Upper lobe of left lung (tissue), 6 donors: Measurements from ENCODE around the gene ACVR1B. TPM values are rescaled to one million over a fixed set of nuclear protein-coding genes. Genes with fewer than 3 reads are reported as not detected.
A peak's percentile ranks its signal among the peaks of the same experiment; 100 is the strongest.

Source experiments
- ATAC-seq, 2 donors: fragments of 200-7000 bp; cut with Tn5 transposase; one replicate each; pipeline ENCODE4 v1.9.1; 2022; ENCODE audit warnings: mild to moderate bottlenecking in 2 of 2, moderate library complexity in 2 of 2; ENCODE audit not compliant: low FRiP score in 2 of 2
- DNase-seq, 2 donors: peaks; one replicate each; pipeline ENCODE4 v3.0.0-alpha.2; 2019 to 2020
- H3K27ac ChIP-seq, 4 donors: fragments of 200-600 bp; sonication (generic); one replicate each; pipeline ENCODE4 v1.5.1; 2016 to 2019
- H3K27me3 ChIP-seq, 4 donors: fragments of 200-600 bp; sonication (generic); one replicate each; pipeline ENCODE4 v1.5.1; 2017 to 2019
- H3K36me3 ChIP-seq, 4 donors: fragments of 200-600 bp; sonication (generic); one replicate each; pipeline ENCODE4 v1.5.1; 2016 to 2019
- H3K4me1 ChIP-seq, 4 donors: fragments of 200-600 bp; sonication (generic); one replicate each; pipeline ENCODE4 v1.5.1; 2018 to 2019
- H3K4me3 ChIP-seq, 4 donors: fragments of 200-600 bp; sonication (generic); one replicate each; pipeline ENCODE4 v1.5.1; 2017 to 2019; ENCODE audit warnings: mild to moderate bottlenecking in 2 of 4, moderate library complexity in 1 of 4
- H3K9me3 ChIP-seq, 4 donors: fragments of 200-600 bp; sonication (generic); one replicate each; pipeline ENCODE4 v1.5.1; 2018 to 2019
- CTCF ChIP-seq, 6 experiments: fragments of 450-650 bp in 4 of 6; fragments of 200-600 bp in 2 of 6; sonication (generic) in 2 of 6; IDR thresholded peaks; one replicate each; pipeline ENCODE4 v1.5.1; 2016 to 2019; ENCODE audit warnings: antibody characterized with exemption in 6 of 6
- EP300 ChIP-seq, 4 donors: sonication (generic); formaldehyde crosslinking; IDR thresholded peaks; one replicate each; pipeline ENCODE4 v1.5.1; 2017; ENCODE audit warnings: antibody characterized with exemption in 4 of 4, control low read depth in 2 of 4
- POLR2A ChIP-seq, 4 donors: fragments of 450-650 bp; IDR thresholded peaks; one replicate each; pipeline ENCODE4 v1.5.1; 2016 to 2017; ENCODE audit warnings: antibody characterized with exemption in 4 of 4, mild to moderate bottlenecking in 2 of 4
- POLR2AphosphoS5 ChIP-seq, 2 donors: sonication (generic); formaldehyde crosslinking; IDR thresholded peaks; one replicate each; pipeline ENCODE4 v1.5.1; 2017; ENCODE audit warnings: antibody characterized with exemption in 2 of 2
- WGBS, 2 donors: methylation state at CpG; one replicate each; pipeline ENCODE4 v1.1.5; 2017 to 2018; 5-methylcytosine and 5-hydroxymethylcytosine counted together
- total RNA-seq, 6 donors: library from RNA; depleted of rRNA in 4 of 6; stranded (reverse); fragments of >200 nt in 4 of 6; gene quantifications; one replicate each; pipeline versions ENCODE4 v1.1.0 to v1.2.1, GENCODE V29; 2016 to 2021
- donor health status: DM: no; HTN: no; CAD: no; lungs with moderate emphysema.
- donor health status: DM: no; HTN: yes; CAD: no; lungs with severe emphysema.

ACVR1B gene
- total RNA-seq, 6 donors from 2014 or later = 13.0 to 44.9 (median 23.6) TPM

- Histone ChIP-seq H3K36me3 (peaks cover 0 to 12% (median 0%) of the 10 kb centered on the region in 4 donors), H3K4me1 (peaks cover 24 to 39% (median 28%) of the 10 kb centered on the region in 4 donors), H3K27ac (no peak overlapping the region), H3K27me3 (no peaks in the 10 kb centered on the region), H3K4me3 (no peak overlapping the region), H3K9me3 (no peaks in the 10 kb centered on the region)
- TF ChIP-seq CTCF (IDR thresholded peaks at IDR 0.05) (no peak), POLR2A (IDR thresholded peaks at IDR 0.05) (no peak), EP300 (IDR thresholded peaks at IDR 0.05) (no peak), POLR2AphosphoS5 (IDR thresholded peaks at IDR 0.05) (no peak)
- DNase-seq (no peak), ATAC-seq (no peak)
- 94 to 98% methylated on average over 4 of the region's 4 CpGs for WGBS, 2 donors
Observed at GRCh38 chr12:51963477-51963876, 12.0 kb downstream of the ACVR1B start.

GRCh38 chr12:51969643-51970042, 18.1 kb downstream of the ACVR1B start:
- peaks cover 34 to 44% (median 40%) of the 10 kb centered on the region in 4 donors for H3K4me1 ChIP-seq
- no peak for TF ChIP-seq EP300 (IDR thresholded peaks at IDR 0.05)
- no peak for TF ChIP-seq POLR2AphosphoS5 (IDR thresholded peaks at IDR 0.05)
- no peak for TF ChIP-seq CTCF (IDR thresholded peaks at IDR 0.05)
- TF ChIP-seq POLR2A (IDR thresholded peaks at IDR 0.05) = no peak
- no peaks in the 10 kb centered on the region for H3K36me3 ChIP-seq

GRCh38 chr12:51970904-51971646, 19.6 kb downstream of the ACVR1B start:
- Histone ChIP-seq H3K36me3 (peaks cover 0 to 10% (median 6%) of the 10 kb centered on the region in 4 donors), H3K4me3 (no peak overlapping the region), H3K9me3 (no peaks in the 10 kb centered on the region), H3K27me3 (no peaks in the 10 kb centered on the region), H3K4me1 (peaks cover 40 to 55% (median 53%) of the 10 kb centered on the region in 4 donors), H3K27ac (peak overlapping the region; percentile 48 to 83 (median 78))
- WGBS, 2 donors = 71 to 75% methylated on average over 12 to 13 of the region's 13 CpGs
- ATAC-seq (no peak), DNase-seq (no peak)
- TF ChIP-seq POLR2A (IDR thresholded peaks at IDR 0.05) (no peak), POLR2AphosphoS5 (IDR thresholded peaks at IDR 0.05) (no peak), CTCF (IDR thresholded peaks at IDR 0.05) (peak in 5 of 6 experiments; percentile 9 to 38 (median 31)), EP300 (IDR thresholded peaks at IDR 0.05) (no peak)

More at GRCh38 chr12:51969643-51970042, 18.1 kb downstream of the ACVR1B start:
- 93 to 94% methylated on average over 2 of the region's 2 CpGs for WGBS, 2 donors
- Histone ChIP-seq H3K4me3 (no peak overlapping the region), H3K27me3 (no peaks in the 10 kb centered on the region), H3K27ac (no peak overlapping the region), H3K9me3 (no peaks in the 10 kb centered on the region)
- no peak for ATAC-seq
- DNase-seq = no peak

- DNase-seq (no peak), ATAC-seq (peak in 1 of 2 donors; percentile 47)
- H3K4me1 ChIP-seq = peaks cover 41 to 59% (median 55%) of the 10 kb centered on the region in 4 donors
- H3K27me3 ChIP-seq = no peaks in the 10 kb centered on the region
- H3K27ac ChIP-seq = peak overlapping the region; percentile 71 to 83 (median 78)
- H3K9me3 ChIP-seq = no peaks in the 10 kb centered on the region
- peaks cover 0 to 18% (median 12%) of the 10 kb centered on the region in 4 donors for H3K36me3 ChIP-seq
- H3K4me3 ChIP-seq = no peak overlapping the region
- WGBS, 2 donors = 42 to 50% methylated on average over 4 of the region's 4 CpGs
- TF ChIP-seq POLR2A (IDR thresholded peaks at IDR 0.05) (no peak), EP300 (IDR thresholded peaks at IDR 0.05) (no peak), POLR2AphosphoS5 (IDR thresholded peaks at IDR 0.05) (no peak), CTCF (IDR thresholded peaks at IDR 0.05) (no peak)
Observed at GRCh38 chr12:51971679-51972421, 20.4 kb downstream of the ACVR1B start.
